ENCODE measurements around the gene QSOX1.

QSOX1 gene

DNA sequence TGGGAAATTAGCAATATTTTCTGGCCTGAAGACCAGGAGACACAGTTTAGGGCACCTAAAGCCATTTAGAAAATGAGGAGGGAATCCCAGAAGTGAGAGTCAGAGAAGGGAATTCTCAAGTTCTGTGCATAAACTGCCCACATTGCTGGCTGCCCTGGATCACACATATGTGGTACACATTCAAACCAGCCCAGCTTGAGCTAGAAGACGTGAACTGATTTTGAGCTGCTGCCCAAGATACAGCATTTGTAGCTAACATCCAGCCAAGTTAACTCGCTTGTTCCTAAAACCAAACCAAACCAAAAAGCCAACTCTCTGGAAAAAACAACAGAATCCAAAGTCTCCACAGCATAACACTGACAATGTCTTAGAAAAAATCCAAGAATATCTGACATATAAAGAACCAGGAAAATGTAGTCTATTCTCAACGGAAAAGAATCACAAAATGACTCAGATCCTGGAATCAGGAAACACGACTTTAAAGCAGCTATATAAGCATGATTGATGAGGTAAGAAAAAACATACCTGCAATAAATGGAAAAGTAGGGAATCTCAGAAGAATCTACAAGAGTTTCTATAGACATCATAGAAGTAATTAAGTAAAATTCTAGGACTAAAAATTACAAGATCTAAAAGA lies 18.2 kb upstream of the QSOX1 start:
- Histone ChIP-seq H2AFZ (ENCODE audit: low read depth, low read length, severe bottlenecking) (no peak overlapping the region), H3K79me2 (ENCODE audit: insufficient read depth, low read length) (no peaks in the 10 kb centered on the region), H3K27me3 (ENCODE audit: low read length) (no peaks in the 10 kb centered on the region), H3K27ac (ENCODE audit: low read depth, low read length) (no peak overlapping the region), H3K4me2 (ENCODE audit: low read depth, low read length, poor library complexity, severe bottlenecking) (no peak overlapping the region), H4K20me1 (ENCODE audit: low read depth, low read length) (no peaks in the 10 kb centered on the region), H3K9ac (ENCODE audit: low read length) (no peak overlapping the region), H3K9me3 (ENCODE audit: insufficient read depth, low read length) (no peaks in the 10 kb centered on the region), H3K9me2 (replicated peaks; ENCODE audit: insufficient read depth, low read length) (no peaks in the 10 kb centered on the region), H3K36me3 (ENCODE audit: low read length) (no peaks in the 10 kb centered on the region), H3K4me3 (ENCODE audit: insufficient read depth, low read length, poor library complexity, severe bottlenecking) (no peak overlapping the region), H3F3A (ENCODE audit: insufficient read depth) (no peaks in the 10 kb centered on the region)
- TF ChIP-seq EZH2phosphoT487 (conservative IDR thresholded peaks at IDR 0.05; ENCODE audit: low read length) = no peak
- TF ChIP-seq, protein P1, sequence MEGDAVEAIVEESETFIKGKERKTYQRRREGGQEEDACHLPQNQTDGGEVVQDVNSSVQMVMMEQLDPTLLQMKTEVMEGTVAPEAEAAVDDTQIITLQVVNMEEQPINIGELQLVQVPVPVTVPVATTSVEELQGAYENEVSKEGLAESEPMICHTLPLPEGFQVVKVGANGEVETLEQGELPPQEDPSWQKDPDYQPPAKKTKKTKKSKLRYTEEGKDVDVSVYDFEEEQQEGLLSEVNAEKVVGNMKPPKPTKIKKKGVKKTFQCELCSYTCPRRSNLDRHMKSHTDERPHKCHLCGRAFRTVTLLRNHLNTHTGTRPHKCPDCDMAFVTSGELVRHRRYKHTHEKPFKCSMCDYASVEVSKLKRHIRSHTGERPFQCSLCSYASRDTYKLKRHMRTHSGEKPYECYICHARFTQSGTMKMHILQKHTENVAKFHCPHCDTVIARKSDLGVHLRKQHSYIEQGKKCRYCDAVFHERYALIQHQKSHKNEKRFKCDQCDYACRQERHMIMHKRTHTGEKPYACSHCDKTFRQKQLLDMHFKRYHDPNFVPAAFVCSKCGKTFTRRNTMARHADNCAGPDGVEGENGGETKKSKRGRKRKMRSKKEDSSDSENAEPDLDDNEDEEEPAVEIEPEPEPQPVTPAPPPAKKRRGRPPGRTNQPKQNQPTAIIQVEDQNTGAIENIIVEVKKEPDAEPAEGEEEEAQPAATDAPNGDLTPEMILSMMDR (IDR thresholded peaks at IDR 0.05; ENCODE audit: insufficient read depth, low read length, poor library complexity, severe bottlenecking) = no peak

DNA sequence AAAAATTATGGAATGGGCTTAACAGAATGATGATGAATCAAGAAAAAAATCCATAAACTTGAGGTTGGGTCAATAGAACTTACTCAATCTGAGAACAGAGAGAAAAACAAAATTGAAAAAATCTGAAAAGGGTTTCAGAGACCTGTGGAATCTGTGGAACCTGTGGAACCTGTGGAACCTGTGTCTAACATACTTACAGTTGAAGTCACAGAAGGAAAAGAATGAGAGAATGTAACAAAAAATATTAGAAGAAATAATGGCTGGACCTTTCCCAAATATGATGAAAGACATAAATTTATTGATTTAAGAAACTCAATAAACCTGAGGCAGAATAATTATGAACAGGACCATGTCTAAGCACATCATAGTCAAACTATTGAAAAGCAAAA lies 17.7 kb upstream of the QSOX1 start:
- H3F3A ChIP-seq (ENCODE audit: insufficient read depth) = no peaks in the 10 kb centered on the region
- H3K79me2 ChIP-seq (ENCODE audit: insufficient read depth, low read length) = no peaks in the 10 kb centered on the region
- H3K9me3 ChIP-seq (ENCODE audit: insufficient read depth, low read length) = no peaks in the 10 kb centered on the region
- H3K36me3 ChIP-seq (ENCODE audit: low read length) = no peaks in the 10 kb centered on the region
- H4K20me1 ChIP-seq (ENCODE audit: low read depth, low read length) = no peaks in the 10 kb centered on the region
- H3K9ac ChIP-seq (ENCODE audit: low read length) = no peak overlapping the region
- no peak for TF ChIP-seq EZH2phosphoT487 (conservative IDR thresholded peaks at IDR 0.05; ENCODE audit: low read length)
- no peak overlapping the region for H3K4me3 ChIP-seq (ENCODE audit: insufficient read depth, low read length, poor library complexity, severe bottlenecking)
- H2AFZ ChIP-seq (ENCODE audit: low read depth, low read length, severe bottlenecking) = no peak overlapping the region
- no peaks in the 10 kb centered on the region for H3K27me3 ChIP-seq (ENCODE audit: low read length)
- H3K9me2 ChIP-seq (replicated peaks; ENCODE audit: insufficient read depth, low read length) = no peaks in the 10 kb centered on the region
- H3K27ac ChIP-seq (ENCODE audit: low read depth, low read length) = no peak overlapping the region
- no peak overlapping the region for H3K4me2 ChIP-seq (ENCODE audit: low read depth, low read length, poor library complexity, severe bottlenecking)

DNA sequence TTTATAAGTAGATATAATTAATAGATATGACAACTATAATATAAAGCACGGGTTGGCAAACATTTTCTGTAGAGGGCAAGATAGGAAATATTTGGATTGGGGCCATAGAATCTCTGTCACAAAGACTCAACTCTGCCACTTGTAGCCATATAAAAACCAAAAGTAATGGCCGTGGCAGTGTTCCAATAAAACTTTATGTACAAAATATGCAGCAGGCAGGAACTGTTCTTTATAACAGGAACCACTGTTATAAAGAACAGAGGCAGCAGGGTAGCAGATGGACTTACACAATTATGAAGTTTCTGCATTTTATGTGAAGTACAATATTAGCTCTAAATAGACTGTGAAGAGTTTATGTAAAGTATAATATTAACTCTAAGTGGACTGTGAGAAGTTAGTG lies 16.9 kb upstream of the QSOX1 start:
- no peaks in the 10 kb centered on the region for H3K79me2 ChIP-seq (ENCODE audit: insufficient read depth, low read length)
- H3K4me3 ChIP-seq (ENCODE audit: insufficient read depth, low read length, poor library complexity, severe bottlenecking) = no peak overlapping the region
- no peak overlapping the region for H3K4me2 ChIP-seq (ENCODE audit: low read depth, low read length, poor library complexity, severe bottlenecking)
- TF ChIP-seq EZH2phosphoT487 (conservative IDR thresholded peaks at IDR 0.05; ENCODE audit: low read length) = no peak
- TF ChIP-seq, protein P1 (IDR thresholded peaks at IDR 0.05; ENCODE audit: insufficient read depth, low read length, poor library complexity, severe bottlenecking) = no peak
- no peaks in the 10 kb centered on the region for H3K27me3 ChIP-seq (ENCODE audit: low read length)
- H3F3A ChIP-seq (ENCODE audit: insufficient read depth) = no peaks in the 10 kb centered on the region
- no peaks in the 10 kb centered on the region for H4K20me1 ChIP-seq (ENCODE audit: low read depth, low read length)
- H3K9me2 ChIP-seq (replicated peaks; ENCODE audit: insufficient read depth, low read length) = no peaks in the 10 kb centered on the region
- no peaks in the 10 kb centered on the region for H3K9me3 ChIP-seq (ENCODE audit: insufficient read depth, low read length)
- H3K9ac ChIP-seq (ENCODE audit: low read length) = no peak overlapping the region
- H3K36me3 ChIP-seq (ENCODE audit: low read length) = no peaks in the 10 kb centered on the region
- H3K27ac ChIP-seq (ENCODE audit: low read depth, low read length) = no peak overlapping the region
- no peak overlapping the region for H2AFZ ChIP-seq (ENCODE audit: low read depth, low read length, severe bottlenecking)

DNA sequence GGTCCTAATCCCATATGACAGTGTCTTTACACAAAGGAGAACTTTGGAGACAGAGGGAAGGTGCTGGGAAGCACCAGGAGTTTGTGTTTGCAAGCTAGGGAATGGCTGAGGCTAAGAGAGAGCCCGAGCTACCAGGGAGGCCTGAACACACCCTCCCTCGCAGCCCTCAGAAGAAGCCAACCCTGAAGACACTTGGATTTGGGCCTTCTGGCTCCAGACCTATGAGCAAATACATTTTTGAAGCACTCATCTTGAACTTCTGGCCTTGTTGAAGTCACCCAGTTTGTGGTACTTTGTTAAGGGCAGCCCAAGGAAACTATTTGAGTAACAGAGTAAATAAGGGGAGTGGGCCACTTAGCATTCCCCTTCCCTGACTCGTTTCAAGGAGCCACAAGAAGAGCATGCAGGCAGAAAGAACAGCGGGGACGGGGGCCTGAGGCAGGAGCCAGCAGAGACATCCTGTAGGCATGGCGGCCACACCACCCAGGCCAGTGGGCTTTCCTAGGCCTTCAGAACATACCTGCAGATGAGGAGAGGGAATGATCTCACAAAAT lies 13.2 kb upstream of the QSOX1 start:
- Histone ChIP-seq H3K4me2 (ENCODE audit: low read depth, low read length, poor library complexity, severe bottlenecking) (no peak overlapping the region), H3K27ac (ENCODE audit: low read depth, low read length) (no peak overlapping the region), H3K9me3 (ENCODE audit: insufficient read depth, low read length) (no peaks in the 10 kb centered on the region), H3K4me3 (ENCODE audit: insufficient read depth, low read length, poor library complexity, severe bottlenecking) (no peak overlapping the region), H4K20me1 (ENCODE audit: low read depth, low read length) (no peaks in the 10 kb centered on the region), H3K79me2 (ENCODE audit: insufficient read depth, low read length) (no peaks in the 10 kb centered on the region), H3K9ac (ENCODE audit: low read length) (no peak overlapping the region), H3F3A (ENCODE audit: insufficient read depth) (no peaks in the 10 kb centered on the region), H3K27me3 (ENCODE audit: low read length) (no peaks in the 10 kb centered on the region), H2AFZ (ENCODE audit: low read depth, low read length, severe bottlenecking) (no peak overlapping the region), H3K9me2 (replicated peaks; ENCODE audit: insufficient read depth, low read length) (no peaks in the 10 kb centered on the region), H3K36me3 (ENCODE audit: low read length) (no peaks in the 10 kb centered on the region)
- TF ChIP-seq, protein P1 (IDR thresholded peaks at IDR 0.05; ENCODE audit: insufficient read depth, low read length, poor library complexity, severe bottlenecking) = no peak
- TF ChIP-seq EZH2phosphoT487 (conservative IDR thresholded peaks at IDR 0.05; ENCODE audit: low read length) = no peak

All from SU-DHL-6 (cell line).